MM.1S (cell line): ENCODE measurements around the gene SHC3.

Experiments
- DNase-seq: peaks from one replicate; pipeline ENCODE4 v3.0.0-alpha.2; 2015
- H2AFZ ChIP-seq: fragments of 300-600 bp; sonication (generic); 2 replicates; pipeline ENCODE4 v1.6.0; 2016; ENCODE audit warnings: antibody characterized with exemption, low read length
- H3F3A ChIP-seq: fragments of 300-600 bp; sonication (generic); 2 replicates; pipeline ENCODE4 v1.6.1; 2016; ENCODE audit warnings: mild to moderate bottlenecking, antibody characterized with exemption, low read length, moderate library complexity, mixed read lengths; ENCODE audit not compliant: insufficient read depth
- H3K27ac ChIP-seq: fragments of 300-600 bp; sonication (generic); 2 replicates; pipeline ENCODE4 v1.5.1; 2016; ENCODE audit warnings: mild to moderate bottlenecking, low read length
- H3K27me3 ChIP-seq: fragments of 300-600 bp; sonication (generic); replicated peaks from 2 replicates; pipeline ENCODE4 v1.6.0; 2016; ENCODE audit warnings: low read length; ENCODE audit not compliant: insufficient read depth
- H3K36me3 ChIP-seq: fragments of 300-600 bp; sonication (generic); replicated peaks from 2 replicates; pipeline ENCODE4 v1.6.1; 2016; ENCODE audit warnings: mild to moderate bottlenecking, low read length, mixed read lengths; ENCODE audit not compliant: insufficient read depth
- H3K4me1 ChIP-seq: fragments of 300-600 bp; sonication (generic); 2 replicates; pipeline ENCODE4 v1.6.1; 2016; ENCODE audit warnings: low read length, mixed read lengths
- H3K4me2 ChIP-seq: fragments of 300-600 bp; sonication (generic); 2 replicates; pipeline ENCODE4 v1.6.0; 2016; ENCODE audit warnings: low read depth, low read length
- H3K4me3 ChIP-seq: fragments of 300-600 bp; sonication (generic); 2 replicates; pipeline ENCODE4 v1.5.1; 2016; ENCODE audit warnings: low read length, mixed read lengths
- H3K79me2 ChIP-seq: fragments of 300-600 bp; sonication (generic); 2 replicates; pipeline ENCODE4 v1.6.1; 2016; ENCODE audit warnings: mixed run types, low read length, mixed read lengths
- H3K9ac ChIP-seq: fragments of 300-600 bp; sonication (generic); 2 replicates; pipeline ENCODE4 v1.6.1; 2016; ENCODE audit warnings: low read length, mixed read lengths
- H3K9me2 ChIP-seq: fragments of 300-600 bp; sonication (generic); replicated peaks from 2 replicates; pipeline ENCODE4 v1.6.1; 2016; ENCODE audit warnings: mild to moderate bottlenecking, low read length, mixed read lengths; ENCODE audit not compliant: insufficient read depth
- H3K9me3 ChIP-seq: fragments of 300-600 bp; sonication (generic); replicated peaks from 2 replicates; pipeline ENCODE4 v1.6.1; 2016; ENCODE audit warnings: mild to moderate bottlenecking, low read length, mixed read lengths; ENCODE audit not compliant: insufficient read depth
- H4K20me1 ChIP-seq: fragments of 300-600 bp; sonication (generic); 2 replicates; pipeline ENCODE4 v1.6.1; 2016; ENCODE audit warnings: mild to moderate bottlenecking, low read length, moderate library complexity, mixed read lengths; ENCODE audit not compliant: insufficient read depth
- CTCF ChIP-seq: fragments of 300-600 bp; sonication (generic); IDR thresholded peaks from 2 replicates; pipeline ENCODE4 v1.5.1; 2016; ENCODE audit warnings: antibody characterized with exemption, low read length, mixed read lengths
- EZH2 ChIP-seq: fragments of 300-600 bp; sonication (generic); optimal IDR thresholded peaks from 2 replicates; pipeline ENCODE3; 2017; ENCODE audit warnings: low read depth, mild to moderate bottlenecking, antibody characterized with exemption, low read length, mixed read lengths
- EZH2phosphoT487 ChIP-seq: fragments of 300-600 bp; sonication (generic); IDR thresholded peaks from 2 replicates; pipeline ENCODE4 v1.6.1; 2018; ENCODE audit warnings: antibody characterized with exemption, low read length

Gene SHC3

GRCh38 chr9:89097219-89097618 lies 81.4 kb downstream of the SHC3 start:
- no peaks in the 10 kb centered on the region for H3K27me3 ChIP-seq
- no peak overlapping the region for H3K4me3 ChIP-seq
- H3F3A ChIP-seq: no peaks in the 10 kb centered on the region
- TF ChIP-seq CTCF: no peak
- TF ChIP-seq EZH2: no peak
- no peak for TF ChIP-seq EZH2phosphoT487
- no peak overlapping the region for H3K27ac ChIP-seq
- H3K9me3 ChIP-seq: no peaks in the 10 kb centered on the region
- H3K9me2 ChIP-seq: no peaks in the 10 kb centered on the region
- DNase-seq: no peak
- no peak overlapping the region for H3K9ac ChIP-seq
- no peaks in the 10 kb centered on the region for H3K79me2 ChIP-seq
- no peaks in the 10 kb centered on the region for H4K20me1 ChIP-seq
- H3K36me3 ChIP-seq: no peaks in the 10 kb centered on the region
- H3K4me2 ChIP-seq: no peak overlapping the region
- H2AFZ ChIP-seq: no peak overlapping the region
- no peaks in the 10 kb centered on the region for H3K4me1 ChIP-seq

GRCh38 chr9:89096807-89097206 lies 81.8 kb downstream of the SHC3 start:
- Histone ChIP-seq H3K9me2 (no peaks in the 10 kb centered on the region), H3K27me3 (no peaks in the 10 kb centered on the region), H3K79me2 (no peaks in the 10 kb centered on the region), H3K9me3 (no peaks in the 10 kb centered on the region), H3K36me3 (no peaks in the 10 kb centered on the region), H3F3A (no peaks in the 10 kb centered on the region), H2AFZ (no peak overlapping the region), H3K4me1 (no peaks in the 10 kb centered on the region), H4K20me1 (no peaks in the 10 kb centered on the region), H3K4me2 (no peak overlapping the region), H3K9ac (no peak overlapping the region), H3K4me3 (no peak overlapping the region), H3K27ac (no peak overlapping the region)
- no peak for DNase-seq
- no peak for TF ChIP-seq CTCF
- no peak for TF ChIP-seq EZH2
- TF ChIP-seq EZH2phosphoT487: no peak

- DNase-seq: no peak
- Histone ChIP-seq H3K4me2 (no peak overlapping the region), H3K36me3 (no peaks in the 10 kb centered on the region)
Measured at GRCh38 chr9:89095761-89096528, 82.7 kb downstream of the SHC3 start.

More at GRCh38 chr9:89095761-89096528, 82.7 kb downstream of the SHC3 start:
- Histone ChIP-seq H3K9ac (no peak overlapping the region), H3K27ac (no peak overlapping the region), H3K4me1 (no peaks in the 10 kb centered on the region), H4K20me1 (no peaks in the 10 kb centered on the region), H3K4me3 (no peak overlapping the region), H2AFZ (no peak overlapping the region), H3K9me3 (no peaks in the 10 kb centered on the region), H3F3A (no peaks in the 10 kb centered on the region), H3K9me2 (no peaks in the 10 kb centered on the region), H3K27me3 (no peaks in the 10 kb centered on the region), H3K79me2 (no peaks in the 10 kb centered on the region)
- TF ChIP-seq EZH2 (no peak), EZH2phosphoT487 (no peak), CTCF (no peak)
